Activated naive CD4-positive, alpha-beta T cell (primary cell): ENCODE results near the gene DGLUCY.
"Not testable (repeated sequence)": the region's sequence is repeated elsewhere in the genome, so short reads cannot be mapped to it uniquely, and the experiment has no call there.

Experiments used
- DNase-seq, 4 experiments: peaks; one replicate each; lab custom pipeline; 2025; lab: John Stamatoyannopoulos, UW

The DGLUCY gene

DNA sequence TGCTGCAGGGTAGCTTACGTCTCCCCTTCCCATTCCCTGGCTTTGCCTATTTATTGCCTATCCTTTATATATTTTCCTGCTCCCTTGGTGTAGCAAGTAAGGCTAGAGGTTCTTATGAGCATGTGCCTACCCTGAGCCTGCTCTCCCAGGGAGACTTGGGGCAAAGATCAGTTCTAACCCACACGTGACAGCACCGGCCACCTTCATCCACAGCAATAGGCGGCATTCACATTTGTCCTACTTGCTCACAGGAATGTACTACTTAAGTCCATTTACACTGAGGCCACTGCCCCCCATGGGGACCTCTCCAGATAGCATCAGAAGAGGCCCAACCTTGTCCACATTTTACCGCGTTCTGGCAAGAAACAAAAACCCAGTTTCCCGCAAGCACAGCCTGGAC, 122.0 kb downstream of the DGLUCY start:
- no peak for DNase-seq

DNA sequence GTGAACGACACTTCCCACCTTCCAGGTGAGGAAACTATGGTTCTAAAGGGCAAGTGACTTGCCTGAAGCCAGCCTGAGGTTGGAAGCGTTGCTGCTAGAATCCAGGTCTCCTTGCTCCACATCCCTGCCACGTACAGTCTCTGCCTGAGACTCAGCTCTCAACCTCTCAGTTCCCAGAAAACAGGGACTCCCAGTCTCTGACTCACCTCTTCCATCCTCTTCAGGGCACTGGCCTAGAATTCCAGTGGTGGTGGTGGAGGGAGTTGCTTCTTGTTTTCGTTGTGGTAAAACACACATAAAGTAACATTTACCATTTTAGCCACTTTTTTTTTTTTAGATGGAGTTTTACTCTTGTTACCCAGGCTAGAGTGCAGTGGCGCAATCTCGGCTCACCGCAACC, 123.3 kb downstream of the DGLUCY start:
- no peak for DNase-seq

DNA sequence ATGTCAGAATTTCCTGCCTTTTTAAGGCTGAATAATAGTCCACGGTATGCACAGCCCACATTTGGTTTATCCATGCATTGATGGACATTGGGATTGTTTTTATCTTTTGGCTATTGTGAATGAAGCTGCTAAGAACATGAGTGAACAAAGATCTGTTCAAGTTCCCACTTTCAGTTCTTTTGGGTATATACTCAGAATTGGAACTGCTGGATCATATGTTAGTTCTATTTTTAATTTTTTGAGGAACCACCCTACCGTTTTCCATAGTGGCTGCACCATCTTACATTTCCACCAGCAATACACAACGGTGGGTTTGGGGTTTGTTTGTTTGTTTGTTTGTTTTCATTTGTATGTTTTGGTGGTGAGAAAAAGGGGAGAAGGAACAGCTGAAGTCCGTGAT, 124.2 kb downstream of the DGLUCY start:
- DNase-seq = no peak

DNA sequence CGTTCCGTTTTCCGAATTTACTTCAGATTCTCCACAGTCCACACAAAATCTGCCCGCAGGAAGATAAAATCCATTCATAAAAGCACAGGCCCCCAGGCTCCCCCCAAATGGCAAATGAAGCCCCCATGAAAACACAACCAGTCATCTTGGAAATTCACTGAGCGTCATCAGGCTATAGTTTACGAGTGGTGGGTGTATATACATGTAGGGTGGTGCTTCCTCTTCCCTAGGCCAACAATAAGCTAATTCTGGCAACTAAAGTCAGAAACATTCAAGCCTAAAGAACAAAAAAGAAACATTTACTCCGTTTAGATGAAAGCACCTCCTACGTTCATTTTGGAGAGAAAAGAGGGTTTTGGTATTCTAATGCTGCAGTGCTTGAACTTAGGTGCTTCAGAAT, 124.8 kb downstream of the DGLUCY start:
- no peak for DNase-seq

DNA sequence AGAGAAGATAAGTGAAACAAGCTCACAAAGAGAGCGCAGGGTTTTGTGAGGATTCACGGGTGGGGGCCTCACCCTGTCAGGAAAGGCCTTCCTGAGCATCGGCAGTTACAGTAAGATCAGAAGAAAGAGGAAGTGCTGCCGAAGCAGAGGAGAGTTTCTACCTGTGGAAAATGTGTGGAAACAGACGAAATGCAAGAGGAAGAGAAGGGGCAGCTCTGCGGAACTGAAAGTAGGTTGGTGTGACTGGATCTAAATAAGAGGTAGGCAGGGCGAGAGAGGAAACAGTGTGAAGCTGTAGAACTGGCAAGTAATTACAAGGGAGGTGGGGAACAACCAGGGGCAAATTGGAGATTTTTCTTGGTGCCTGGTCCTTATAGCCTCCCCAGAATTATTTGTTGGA, 128.0 kb downstream of the DGLUCY start:
- DNase-seq = no peak

DNA sequence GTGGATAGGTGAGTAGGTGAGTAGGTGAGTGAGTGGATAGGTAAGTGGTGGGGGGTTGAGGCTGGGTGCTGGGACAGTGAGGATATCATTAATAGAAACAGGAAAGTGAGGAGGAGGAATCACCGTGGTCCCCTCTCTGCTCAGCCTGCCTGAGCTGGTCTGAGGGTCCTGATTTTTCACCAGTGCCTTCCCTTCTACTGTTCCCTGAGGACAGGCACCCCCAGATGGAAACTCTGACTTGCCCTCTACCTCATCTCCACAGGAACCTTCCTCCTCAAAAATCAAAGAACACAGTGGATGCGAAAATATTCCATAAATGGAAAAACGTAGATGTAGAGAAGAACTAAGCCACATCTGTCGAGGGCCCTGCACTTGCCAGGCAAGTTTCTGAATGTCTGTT, 128.8 kb downstream of the DGLUCY start:
- DNase-seq = no peak

DNA sequence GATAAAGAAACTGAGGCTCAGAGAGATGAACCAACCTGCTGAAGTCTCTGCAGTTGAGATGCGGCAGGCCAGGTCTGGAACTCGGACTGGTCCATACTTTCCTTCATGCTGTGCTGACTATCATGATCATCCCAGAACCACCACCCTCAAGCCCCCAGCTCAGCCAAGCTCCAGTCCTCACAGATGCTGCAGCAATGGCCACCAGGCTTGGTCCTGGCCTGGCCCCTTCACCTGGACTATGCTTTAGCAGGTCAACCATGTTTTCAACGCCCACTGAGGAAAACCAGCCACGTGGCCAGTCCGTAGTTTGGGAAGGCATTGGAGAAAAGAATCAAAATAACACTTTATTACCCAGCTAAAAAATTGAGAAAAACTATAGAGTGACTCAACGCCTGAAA, 129.2 kb downstream of the DGLUCY start:
- DNase-seq = no peak

DNA sequence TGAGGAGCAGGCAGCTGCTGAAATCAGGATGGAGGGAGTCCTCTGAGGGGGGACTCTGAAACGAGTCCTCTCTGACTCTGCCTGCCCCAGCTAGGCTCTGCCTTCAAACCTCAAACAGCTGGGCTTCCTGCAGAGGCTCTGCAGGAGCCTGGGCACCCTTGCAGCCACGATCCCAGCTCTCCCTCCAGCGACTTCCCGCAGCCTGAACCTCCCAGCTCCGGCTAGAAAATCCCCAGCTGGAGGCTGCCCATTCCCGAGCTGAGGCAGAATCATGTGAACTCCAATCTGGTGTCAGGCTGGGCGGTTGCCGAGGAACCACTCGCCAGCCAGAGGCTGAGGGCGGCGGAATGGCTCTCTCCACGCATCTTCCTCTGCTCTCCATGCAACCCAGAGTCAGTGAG, 130.6 kb downstream of the DGLUCY start, which contains the start of gene GPR68:
Gene GPR68, minus strand, starts transcription at position 204 of the 401 bp plus-strand sequence. CDS start 9,654 bp downstream, outside the sequence.
- DNase-seq = peak in 1 of 4 experiments; percentile 21

DNA sequence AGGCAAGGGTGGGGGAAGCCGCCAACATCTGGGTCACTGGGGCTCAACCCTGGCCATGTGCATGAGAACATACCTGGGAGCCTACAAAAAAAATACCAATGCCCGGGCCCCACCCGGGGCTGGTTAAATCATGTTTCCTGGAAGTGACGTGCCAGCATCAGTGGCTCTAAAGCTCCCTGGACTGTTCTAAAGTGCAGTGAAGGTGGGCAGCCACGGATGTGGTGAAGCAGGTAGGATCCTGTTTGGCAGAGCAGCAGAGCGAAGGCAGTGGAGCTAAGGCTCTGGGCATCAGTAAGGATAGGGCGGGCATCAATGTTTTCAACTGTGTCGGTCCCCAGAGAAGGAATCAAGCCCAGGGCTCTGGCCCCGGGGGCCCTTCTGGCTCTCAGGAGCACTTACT, 131.2 kb downstream of the DGLUCY start:
- peak in 1 of 4 experiments; percentile 48 for DNase-seq

DNA sequence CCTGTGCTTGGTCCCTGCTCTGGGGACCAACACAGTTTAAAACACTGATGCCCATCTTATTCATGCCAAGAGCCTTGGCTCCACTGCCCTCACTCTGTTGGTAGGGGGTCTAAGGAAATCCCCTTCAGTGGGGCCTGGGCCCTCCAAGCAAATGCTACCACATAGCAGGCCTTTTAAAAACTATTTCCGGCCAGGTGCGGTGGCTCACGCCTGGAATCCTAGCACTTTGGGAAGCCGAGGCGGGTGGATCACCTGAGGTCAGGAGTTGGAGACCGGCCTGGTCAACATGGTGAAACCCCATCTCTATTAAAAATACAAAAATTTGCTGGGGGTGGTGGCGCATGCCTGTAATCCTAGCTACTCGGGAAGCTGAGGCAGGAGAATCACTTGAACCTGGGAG, 131.7 kb downstream of the DGLUCY start:
- not testable (repeated sequence) for DNase-seq

DNA sequence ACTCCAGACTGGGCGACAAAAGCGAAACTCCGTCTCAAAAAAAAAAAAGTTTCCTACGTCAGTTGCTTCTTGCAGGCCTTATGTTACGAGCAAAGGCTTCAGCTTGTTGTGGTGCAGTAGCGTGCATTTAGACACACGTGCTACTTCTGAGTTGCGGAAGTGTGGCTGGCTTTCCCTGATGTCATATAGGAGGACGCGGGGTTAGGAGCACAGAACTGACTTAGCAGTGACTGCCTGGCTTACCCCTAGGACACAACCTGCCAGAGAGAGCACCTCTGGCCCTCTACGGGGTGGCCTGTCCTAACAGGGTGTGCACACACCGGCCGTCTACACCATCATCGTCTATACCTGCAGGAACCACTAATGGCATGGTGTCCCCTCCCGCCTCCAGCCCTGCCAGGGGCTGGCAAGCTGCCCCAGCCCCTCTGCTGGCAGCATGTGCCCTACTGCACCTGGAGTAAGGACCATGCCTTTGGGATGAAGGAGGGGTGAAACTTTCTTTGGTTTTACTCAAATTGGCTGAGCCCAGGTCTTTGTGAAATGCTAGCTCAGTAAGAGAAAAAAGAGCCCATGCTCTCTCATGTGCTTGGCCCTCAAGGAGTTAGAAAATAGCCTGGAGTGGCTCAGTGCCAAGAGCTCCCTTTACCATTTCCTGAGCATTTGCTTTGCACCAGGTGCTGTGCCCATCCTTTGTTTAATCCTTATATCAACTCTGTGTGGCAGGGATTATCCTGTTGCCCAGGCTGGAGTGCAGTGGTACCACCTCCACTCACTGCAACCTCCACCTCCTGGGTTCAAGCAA, 132.4 kb downstream of the DGLUCY start:
- peak in 2 of 4 experiments; percentile 41 to 57 for DNase-seq

DNA sequence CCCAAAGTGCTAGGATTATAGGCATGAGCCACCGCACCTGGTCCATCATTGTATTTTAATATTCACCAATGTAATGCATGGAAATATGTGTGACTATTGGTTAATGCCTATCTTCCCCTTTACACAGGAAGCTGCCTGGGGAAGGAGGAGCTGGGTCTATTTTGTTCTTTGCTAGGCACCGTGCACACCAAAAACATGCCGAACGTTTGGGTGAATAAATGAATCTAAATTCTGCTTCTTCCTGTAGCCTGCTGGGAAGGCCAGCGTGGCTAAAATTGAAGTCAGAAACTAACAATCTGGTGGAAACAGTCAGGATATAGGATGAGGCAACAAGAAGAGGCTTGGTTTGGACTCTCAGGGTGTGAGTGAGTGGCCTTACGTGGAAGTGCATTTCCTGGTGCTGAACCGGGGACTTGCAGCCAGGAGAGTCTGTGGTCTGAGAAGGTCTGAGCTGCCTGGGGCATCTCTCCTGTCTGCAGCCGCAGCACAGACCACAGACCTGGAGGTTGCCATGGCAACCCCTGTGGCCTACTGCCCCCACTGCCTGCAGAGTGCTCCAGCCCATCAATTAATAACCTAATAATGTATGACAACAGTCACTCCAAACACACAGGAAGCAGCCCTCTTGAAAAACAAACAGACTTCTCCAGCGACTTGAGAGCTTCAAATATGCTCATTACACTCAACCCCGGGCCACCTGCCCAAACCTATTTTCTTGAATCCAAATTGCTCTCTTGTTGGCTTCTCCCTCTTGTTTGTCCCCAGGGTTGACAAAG, 136.2 kb downstream of the DGLUCY start:
- no peak for DNase-seq

DNA sequence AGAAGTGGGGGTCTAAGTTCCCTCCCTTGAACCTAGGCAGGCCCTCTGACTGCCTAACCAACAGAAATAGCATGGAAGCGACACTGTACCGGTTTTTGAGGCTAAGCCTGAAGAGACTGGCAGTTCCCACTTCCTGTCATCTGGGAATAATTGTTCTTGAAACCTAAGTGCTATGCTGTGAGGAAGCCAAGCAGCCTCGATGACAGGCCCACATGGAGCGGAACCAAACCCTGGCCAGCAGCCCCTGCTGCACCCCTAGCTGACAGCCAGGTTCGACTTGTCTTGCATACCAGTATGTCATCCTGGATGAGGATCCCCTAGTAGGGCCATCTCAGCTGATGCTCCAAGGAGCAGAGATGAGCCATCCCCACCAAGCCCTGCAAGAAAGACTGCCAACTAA, 137.0 kb downstream of the DGLUCY start:
- DNase-seq = no peak

DNA sequence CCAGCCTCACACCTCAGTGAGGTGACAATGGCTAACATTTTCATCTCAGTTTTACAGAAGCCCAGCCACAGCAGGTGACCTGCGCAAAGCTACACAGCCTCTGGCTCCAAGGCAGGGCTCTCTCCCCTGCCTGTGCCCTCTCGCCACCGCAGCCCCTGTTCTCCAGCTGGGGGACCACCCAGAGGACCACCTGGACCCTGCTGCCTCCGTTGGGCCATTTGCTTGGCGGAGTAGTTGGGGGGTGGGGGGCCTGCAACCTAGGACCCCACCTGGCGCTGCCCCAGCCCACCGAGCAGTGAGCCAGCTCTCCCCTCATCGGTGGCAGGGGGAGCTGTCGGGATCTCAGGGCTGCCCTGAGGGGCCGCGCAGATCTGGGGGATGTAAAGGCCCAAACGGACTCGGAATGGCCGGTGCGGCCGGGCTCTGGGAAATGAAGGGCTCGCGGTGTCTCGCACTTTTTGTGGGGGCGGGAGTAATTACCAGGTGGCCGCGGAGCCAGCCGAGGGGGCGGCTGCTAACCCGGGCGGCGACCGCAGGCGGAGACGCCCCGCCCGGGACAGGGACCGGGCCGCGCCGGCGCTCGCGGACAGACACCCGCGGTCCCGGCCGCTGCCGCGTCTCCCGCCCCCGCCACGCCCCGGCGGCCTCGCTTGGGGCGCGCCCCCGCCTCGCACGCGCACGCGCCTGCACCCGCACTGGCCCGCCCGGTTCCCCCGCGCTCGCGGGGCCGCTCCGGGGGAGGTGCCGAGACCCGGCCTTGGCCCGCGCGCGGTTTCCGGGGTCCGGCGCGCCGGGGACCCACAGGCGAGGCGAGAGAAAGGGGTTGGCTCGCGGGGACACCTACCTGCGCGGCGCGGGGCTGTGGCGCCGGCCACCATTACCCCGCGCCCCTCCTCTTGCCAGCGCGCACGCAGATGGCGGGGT, 139.3 kb downstream of the DGLUCY start:
- DNase-seq = peak in 1 of 4 experiments; percentile 50

DNA sequence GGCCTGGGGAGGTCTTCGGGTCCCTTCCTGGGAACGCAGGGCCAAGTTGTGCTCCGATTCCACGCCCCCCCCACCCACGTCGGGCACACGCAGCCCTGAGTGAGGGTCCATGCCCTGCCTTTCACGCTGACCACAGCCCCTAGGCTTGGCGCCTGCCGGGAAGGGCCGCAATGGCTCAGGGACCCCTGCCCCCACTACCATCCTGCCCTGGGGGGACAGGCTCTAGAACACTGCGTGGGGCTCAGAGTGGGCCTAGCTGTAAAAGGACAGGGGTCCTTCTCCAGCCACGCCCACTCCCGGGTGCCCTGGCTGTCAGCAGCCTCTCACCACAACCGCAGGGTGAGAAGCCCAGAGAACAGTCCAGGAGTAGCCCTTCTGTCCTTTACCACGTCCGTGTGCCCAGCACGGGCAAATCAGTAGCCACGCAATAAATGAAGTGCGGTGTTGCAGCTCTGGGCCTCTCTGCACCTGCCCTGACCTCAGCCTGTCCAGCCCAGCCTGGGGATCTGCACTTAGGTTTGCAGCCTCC, 140.0 kb downstream of the DGLUCY start:
- no peak for DNase-seq

DNA sequence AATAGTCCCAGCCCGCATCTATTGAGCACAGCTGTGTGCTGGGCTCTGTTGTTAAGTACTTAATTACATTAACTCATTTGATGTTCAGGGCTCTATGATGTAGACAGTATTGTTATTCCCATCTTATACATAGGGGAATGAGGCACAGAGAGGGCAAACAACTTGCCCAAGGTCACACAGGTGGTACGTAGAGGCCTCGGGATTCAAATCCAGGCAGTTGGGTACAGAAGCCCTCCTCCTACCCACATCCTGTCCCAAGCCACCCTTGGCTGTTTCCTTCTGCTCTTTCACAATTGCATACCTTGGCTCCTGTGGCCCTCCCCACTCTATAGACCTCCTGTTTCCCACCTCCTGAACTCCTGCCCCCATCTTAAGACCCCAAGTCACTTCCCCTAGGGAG, 140.6 kb downstream of the DGLUCY start:
- DNase-seq = no peak

DNA sequence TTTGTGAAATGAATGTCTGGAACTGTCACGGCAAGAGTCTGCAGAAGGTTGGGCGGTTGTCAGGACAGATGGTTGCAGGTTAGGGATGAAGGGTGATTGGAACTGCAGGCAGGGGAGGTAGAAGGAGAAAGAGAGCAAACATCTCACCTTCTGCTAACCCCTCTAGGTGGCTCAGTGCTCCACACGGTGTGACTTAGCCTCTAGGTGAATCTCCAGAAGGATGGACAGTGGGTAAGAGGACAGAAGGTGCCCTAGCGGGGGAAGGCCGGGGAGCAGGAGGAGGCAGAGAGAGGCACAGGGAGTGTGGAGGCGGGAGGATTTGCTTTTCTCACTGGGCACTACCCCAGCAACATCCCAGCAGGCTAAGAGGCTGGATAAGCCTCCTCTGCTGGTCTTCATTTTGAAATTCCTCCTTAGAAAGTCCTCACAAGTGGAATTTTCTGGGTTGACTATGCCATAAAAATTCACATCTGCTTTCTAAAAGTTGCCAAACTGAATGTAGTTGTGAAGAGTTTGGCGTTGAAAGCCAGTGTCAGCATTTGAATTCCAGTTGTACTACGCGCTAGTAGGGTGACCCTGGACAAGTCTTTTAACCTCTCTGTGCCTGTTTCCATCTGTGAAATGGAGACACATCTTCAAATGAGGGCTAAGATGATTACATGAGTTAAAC, 141.3 kb downstream of the DGLUCY start:
- DNase-seq = no peak

DNA sequence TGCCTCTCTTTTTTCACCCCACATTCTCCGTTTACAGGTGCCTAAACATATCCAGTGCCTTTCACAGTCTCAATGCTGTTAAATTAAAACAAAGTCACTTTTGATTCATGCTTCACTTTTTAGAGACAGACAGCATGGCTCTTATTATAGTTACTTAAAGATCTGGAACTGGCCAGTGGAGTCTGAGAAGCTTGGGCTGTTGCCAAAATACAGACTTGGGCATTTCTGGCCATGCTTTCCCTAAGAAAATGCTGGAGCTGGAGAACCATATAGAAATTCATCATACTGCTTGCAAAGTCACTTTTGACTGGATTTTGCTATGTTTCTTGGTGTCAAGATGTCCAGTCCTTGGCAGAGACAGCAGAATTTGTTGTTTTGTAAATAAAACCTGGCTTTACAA, 142.8 kb downstream of the DGLUCY start:
- DNase-seq = no peak

DNA sequence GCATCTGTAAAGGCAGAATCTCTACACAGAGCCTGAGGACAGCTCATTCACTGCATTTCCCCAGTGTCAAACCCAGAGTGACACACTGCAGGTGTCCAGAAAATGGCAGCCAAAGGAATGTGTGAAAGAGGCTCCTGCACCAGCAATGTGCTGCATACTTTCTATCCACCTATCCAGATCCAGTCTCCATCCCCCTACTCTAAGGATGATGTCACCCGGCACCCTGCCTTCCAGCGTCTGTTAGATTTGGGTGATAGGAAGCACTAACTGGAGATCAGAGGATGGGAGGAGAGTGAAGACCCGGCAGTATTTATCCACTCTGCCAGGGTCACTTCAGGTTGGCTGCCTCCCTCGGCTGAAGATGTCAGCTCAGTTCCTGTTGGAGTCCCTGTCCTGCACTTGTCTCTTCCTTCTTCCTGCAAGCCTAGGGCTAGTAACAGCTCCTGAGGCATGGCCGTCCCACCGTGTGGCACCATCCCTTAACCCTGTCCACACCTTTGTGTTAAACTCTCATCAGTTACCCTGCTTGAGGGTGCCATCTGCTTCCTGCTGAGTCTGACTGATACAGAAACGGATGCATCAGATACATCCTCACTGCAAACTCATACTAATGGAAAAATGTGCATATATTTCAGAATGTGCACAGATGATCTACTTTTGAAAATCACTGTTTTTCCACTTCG, 143.6 kb downstream of the DGLUCY start:
- no peak for DNase-seq

DNA sequence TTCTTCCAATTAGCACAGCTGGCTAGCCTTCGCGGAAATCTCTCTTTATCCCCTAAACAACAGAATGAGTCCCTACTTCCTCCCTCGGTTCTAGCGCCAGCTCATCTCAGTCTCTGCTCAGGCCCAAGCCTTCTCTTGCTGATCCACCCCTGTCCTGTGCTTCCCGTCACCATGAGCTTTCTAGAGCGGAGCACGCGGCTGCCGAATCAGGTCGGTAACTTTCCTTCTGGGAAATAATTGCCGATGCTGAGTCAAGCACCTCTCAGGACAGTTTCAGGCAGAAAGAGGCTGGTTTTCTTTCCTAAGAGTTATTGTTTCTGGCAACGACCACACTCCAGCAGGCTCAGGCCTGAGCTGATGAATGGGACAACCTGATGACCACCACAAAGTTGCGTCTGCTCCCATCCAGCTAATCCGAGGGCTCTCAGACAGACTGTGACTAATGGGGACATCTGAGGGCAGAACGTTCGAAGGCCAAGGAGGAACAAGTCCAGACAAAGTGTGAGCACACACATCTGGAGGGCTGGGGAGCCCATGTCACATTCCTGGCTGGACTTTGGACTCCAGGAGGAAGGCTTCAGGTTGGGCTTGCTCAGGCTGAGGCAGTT, 144.2 kb downstream of the DGLUCY start:
- no peak for DNase-seq
